ENCODE measurements around the gene TLR8.

DNA sequence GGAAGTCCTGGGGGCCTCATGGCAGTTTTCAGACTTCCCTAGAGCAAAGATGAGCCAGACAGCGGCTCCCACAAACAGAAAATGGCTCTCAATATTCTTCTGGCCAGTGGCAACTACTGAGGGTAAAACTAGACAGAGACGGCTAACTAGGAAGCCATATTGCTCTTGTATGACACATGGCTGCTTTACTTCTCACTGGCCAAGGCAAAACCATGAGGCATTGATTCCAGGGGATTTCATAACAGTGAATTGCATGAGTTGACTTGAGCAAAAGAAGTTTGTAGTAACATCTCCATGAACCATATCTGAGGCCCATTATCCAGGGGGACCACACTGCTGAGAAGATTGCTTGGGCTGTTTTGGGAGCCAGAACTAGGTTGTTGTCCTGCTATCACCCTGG, 13.7 kb upstream of the TLR8 start:
- no peak for TF ChIP-seq XRCC5 (optimal IDR thresholded peaks at IDR 0.05; ENCODE audit: low read length)
- TF ChIP-seq, protein P1, sequence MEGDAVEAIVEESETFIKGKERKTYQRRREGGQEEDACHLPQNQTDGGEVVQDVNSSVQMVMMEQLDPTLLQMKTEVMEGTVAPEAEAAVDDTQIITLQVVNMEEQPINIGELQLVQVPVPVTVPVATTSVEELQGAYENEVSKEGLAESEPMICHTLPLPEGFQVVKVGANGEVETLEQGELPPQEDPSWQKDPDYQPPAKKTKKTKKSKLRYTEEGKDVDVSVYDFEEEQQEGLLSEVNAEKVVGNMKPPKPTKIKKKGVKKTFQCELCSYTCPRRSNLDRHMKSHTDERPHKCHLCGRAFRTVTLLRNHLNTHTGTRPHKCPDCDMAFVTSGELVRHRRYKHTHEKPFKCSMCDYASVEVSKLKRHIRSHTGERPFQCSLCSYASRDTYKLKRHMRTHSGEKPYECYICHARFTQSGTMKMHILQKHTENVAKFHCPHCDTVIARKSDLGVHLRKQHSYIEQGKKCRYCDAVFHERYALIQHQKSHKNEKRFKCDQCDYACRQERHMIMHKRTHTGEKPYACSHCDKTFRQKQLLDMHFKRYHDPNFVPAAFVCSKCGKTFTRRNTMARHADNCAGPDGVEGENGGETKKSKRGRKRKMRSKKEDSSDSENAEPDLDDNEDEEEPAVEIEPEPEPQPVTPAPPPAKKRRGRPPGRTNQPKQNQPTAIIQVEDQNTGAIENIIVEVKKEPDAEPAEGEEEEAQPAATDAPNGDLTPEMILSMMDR (CRISPR knock-in tag; IDR thresholded peaks at IDR 0.05): no peak

All from HepG2 (cell line).